ENCODE measurements around the gene CD247. TPM values are rescaled to one million over a fixed set of nuclear protein-coding genes. Genes with fewer than 3 reads are reported as not detected.

The CD247 gene
- total and polyA plus RNA-seq, 2 of the 4 experiments (the other 2 are of a cell fraction): not detected

DNA sequence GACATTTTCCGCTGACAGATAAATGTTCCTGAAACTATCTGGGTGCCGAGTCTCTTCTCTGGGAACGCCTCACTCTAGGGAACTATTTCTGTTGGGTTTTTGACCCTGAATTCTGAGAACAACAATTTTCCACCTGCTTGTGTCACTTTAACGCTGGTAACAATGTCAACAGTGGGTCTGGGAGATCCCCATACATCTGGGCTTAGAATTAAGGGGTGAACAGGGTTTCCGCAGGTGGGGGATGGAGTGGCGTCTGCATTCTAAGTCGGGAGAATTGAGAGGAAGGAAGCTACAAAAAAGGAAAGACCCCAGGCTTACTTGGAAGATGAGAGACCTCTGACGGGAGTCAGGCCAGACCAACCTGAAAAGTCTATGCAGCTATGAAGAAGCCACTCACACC is 8.7 kb downstream of the CD247 start:
- DNase-seq: no peak
- no peak overlapping the region for H3K4ac ChIP-seq (ENCODE audit: low read depth, low read length)
- no peak overlapping the region for H3K14ac ChIP-seq (replicated peaks; ENCODE audit: low read depth, low read length)
- H3K23ac ChIP-seq (ENCODE audit: low read depth, low read length): no peak overlapping the region
- in situ Hi-C loops (cut with MboI; ENCODE audit: low sequenced_read_pairs) (no loop called here), intact Hi-C loops (cut with micrococcal nuclease) (no loop called here), dilution Hi-C loops (cut with HindIII; ENCODE audit: low sequenced_read_pairs, unreplicated experiment) (no loop called here)
- no peak overlapping the region for H3K27ac ChIP-seq (ENCODE audit: insufficient read depth, low read length)
- H2BK20ac ChIP-seq (ENCODE audit: low read depth, low read length): no peak overlapping the region
- H3K36me3 ChIP-seq (ENCODE audit: control insufficient read depth, insufficient read depth, low read length): no peaks in the 10 kb centered on the region
- H3K56ac ChIP-seq (ENCODE audit: extremely low read depth, insufficient read depth, low read length): no peak overlapping the region
- H2AFZ ChIP-seq (replicated peaks; ENCODE audit: low read length, poor library complexity): no peak overlapping the region
- no peak overlapping the region for H2BK15ac ChIP-seq (ENCODE audit: low read depth, low read length)
- WGBS, 2 experiments (ENCODE audit: extremely low coverage in 2 of 2, insufficient read length in 1 of 2): 29% methylated on average over 1 of the region's 8 CpGs; no CpG with 5 or more reads in 1 of the 2 experiments
- TF ChIP-seq NFE2L2 (IDR thresholded peaks at IDR 0.05; ENCODE audit: low read depth, low read length) (no peak), POLR2A (IDR thresholded peaks at IDR 0.05; ENCODE audit: low read depth, low read length) (no peak), RAD21 (IDR thresholded peaks at IDR 0.05; ENCODE audit: low read length) (no peak), CHD1 (IDR thresholded peaks at IDR 0.05; ENCODE audit: low read depth, low read length) (no peak), SMC3 (IDR thresholded peaks at IDR 0.05; ENCODE audit: low read depth, low read length) (no peak), MXI1 (IDR thresholded peaks at IDR 0.05; ENCODE audit: borderline replicate concordance, low read depth, low read length) (no peak), MAFK (IDR thresholded peaks at IDR 0.05; ENCODE audit: low read depth, low read length) (no peak), RCOR1 (IDR thresholded peaks at IDR 0.05; ENCODE audit: insufficient replicate concordance, low read length) (no peak), RFX5 (IDR thresholded peaks at IDR 0.05; ENCODE audit: low read depth, low read length) (no peak), FOS (IDR thresholded peaks at IDR 0.05; ENCODE audit: low read depth, low read length) (no peak), MAZ (IDR thresholded peaks at IDR 0.05; ENCODE audit: borderline replicate concordance, low read depth, low read length) (no peak), BHLHE40 (IDR thresholded peaks at IDR 0.05; ENCODE audit: low read depth, low read length) (no peak), CEBPB (IDR thresholded peaks at IDR 0.05; ENCODE audit: low read depth, low read length) (no peak)
- TF ChIP-seq, protein P1, sequence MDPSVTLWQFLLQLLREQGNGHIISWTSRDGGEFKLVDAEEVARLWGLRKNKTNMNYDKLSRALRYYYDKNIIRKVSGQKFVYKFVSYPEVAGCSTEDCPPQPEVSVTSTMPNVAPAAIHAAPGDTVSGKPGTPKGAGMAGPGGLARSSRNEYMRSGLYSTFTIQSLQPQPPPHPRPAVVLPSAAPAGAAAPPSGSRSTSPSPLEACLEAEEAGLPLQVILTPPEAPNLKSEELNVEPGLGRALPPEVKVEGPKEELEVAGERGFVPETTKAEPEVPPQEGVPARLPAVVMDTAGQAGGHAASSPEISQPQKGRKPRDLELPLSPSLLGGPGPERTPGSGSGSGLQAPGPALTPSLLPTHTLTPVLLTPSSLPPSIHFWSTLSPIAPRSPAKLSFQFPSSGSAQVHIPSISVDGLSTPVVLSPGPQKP (IDR thresholded peaks at IDR 0.05; ENCODE audit: borderline replicate concordance, low read depth, low read length): no peak
- TF ChIP-seq, protein P2, sequence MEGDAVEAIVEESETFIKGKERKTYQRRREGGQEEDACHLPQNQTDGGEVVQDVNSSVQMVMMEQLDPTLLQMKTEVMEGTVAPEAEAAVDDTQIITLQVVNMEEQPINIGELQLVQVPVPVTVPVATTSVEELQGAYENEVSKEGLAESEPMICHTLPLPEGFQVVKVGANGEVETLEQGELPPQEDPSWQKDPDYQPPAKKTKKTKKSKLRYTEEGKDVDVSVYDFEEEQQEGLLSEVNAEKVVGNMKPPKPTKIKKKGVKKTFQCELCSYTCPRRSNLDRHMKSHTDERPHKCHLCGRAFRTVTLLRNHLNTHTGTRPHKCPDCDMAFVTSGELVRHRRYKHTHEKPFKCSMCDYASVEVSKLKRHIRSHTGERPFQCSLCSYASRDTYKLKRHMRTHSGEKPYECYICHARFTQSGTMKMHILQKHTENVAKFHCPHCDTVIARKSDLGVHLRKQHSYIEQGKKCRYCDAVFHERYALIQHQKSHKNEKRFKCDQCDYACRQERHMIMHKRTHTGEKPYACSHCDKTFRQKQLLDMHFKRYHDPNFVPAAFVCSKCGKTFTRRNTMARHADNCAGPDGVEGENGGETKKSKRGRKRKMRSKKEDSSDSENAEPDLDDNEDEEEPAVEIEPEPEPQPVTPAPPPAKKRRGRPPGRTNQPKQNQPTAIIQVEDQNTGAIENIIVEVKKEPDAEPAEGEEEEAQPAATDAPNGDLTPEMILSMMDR (conservative IDR thresholded peaks at IDR 0.05; ENCODE audit: low read depth, low read length): no peak
- TF ChIP-seq, protein P3, sequence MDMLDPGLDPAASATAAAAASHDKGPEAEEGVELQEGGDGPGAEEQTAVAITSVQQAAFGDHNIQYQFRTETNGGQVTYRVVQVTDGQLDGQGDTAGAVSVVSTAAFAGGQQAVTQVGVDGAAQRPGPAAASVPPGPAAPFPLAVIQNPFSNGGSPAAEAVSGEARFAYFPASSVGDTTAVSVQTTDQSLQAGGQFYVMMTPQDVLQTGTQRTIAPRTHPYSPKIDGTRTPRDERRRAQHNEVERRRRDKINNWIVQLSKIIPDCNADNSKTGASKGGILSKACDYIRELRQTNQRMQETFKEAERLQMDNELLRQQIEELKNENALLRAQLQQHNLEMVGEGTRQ (IDR thresholded peaks at IDR 0.05; ENCODE audit: low read depth, low read length): no peak
- no peak overlapping the region for H2AK5ac ChIP-seq (ENCODE audit: low read depth, low read length)
- peaks cover 5% of the 10 kb centered on the region for H3K27me3 ChIP-seq (ENCODE audit: control insufficient read depth, insufficient read depth, low read length)
- CTCF ChIA-PET: no interaction called here
- no peak overlapping the region for H2BK120ac ChIP-seq (ENCODE audit: low read depth, low read length)
- no peaks in the 10 kb centered on the region for H3K79me1 ChIP-seq (ENCODE audit: low read depth in 1 of 2, low read length in 2 of 2)
- no peak overlapping the region for H3K9ac ChIP-seq (ENCODE audit: low read depth, low read length)
- no peak overlapping the region for H4K8ac ChIP-seq (ENCODE audit: low read depth in 2 of 2, low read length in 2 of 2)
- POLR2A ChIA-PET (ENCODE audit: unreplicated experiment): no interaction called here
- no peak overlapping the region for H3K4me3 ChIP-seq (ENCODE audit: insufficient read depth, low read depth, low read length)
- no peaks in the 10 kb centered on the region for H3K4me1 ChIP-seq (ENCODE audit: control insufficient read depth, insufficient read depth, low read length)
- no peaks in the 10 kb centered on the region for H3K9me1 ChIP-seq (ENCODE audit: insufficient read depth, low read length)
- BruUV-seq (replicated peaks): no TSS peak
- H4K5ac ChIP-seq (ENCODE audit: low read depth, low read length): no peak overlapping the region
- no peak overlapping the region for H3K18ac ChIP-seq (ENCODE audit: low read depth, low read length)
- H4K91ac ChIP-seq (ENCODE audit: insufficient read depth, low read depth, low read length): no peak overlapping the region
- ATAC-seq (ENCODE audit: low read depth): no peak
- H3K9me3 ChIP-seq (ENCODE audit: control insufficient read depth, insufficient read depth, low read length): no peaks in the 10 kb centered on the region
- H2AK9ac ChIP-seq (replicated peaks; ENCODE audit: low read depth, low read length, poor library complexity): no peak overlapping the region
- H4K20me1 ChIP-seq (ENCODE audit: insufficient read depth, low read length): no peaks in the 10 kb centered on the region
- no peak overlapping the region for H3K4me2 ChIP-seq (ENCODE audit: low read depth, low read length)
- no peak overlapping the region for H2BK5ac ChIP-seq (ENCODE audit: low read depth, low read length, poor library complexity, severe bottlenecking)
